HG02798 (cell line): Measurements from ENCODE around the gene ICAM5.
A peak's percentile ranks its signal among the peaks of the same experiment; 100 is the strongest.

Source experiments
- ATAC-seq: cut with Tn5 transposase; IDR thresholded peaks from one replicate; pipeline ENCODE4 v1.9.1; 2021; ENCODE audit warnings: mild to moderate bottlenecking; ENCODE audit not compliant: unreplicated experiment, poor library complexity

The ICAM5 gene

GRCh38 chr19:10338940-10339339, 49.2 kb downstream of the ICAM5 start:
- ATAC-seq, result no peak

GRCh38 chr19:10339380-10339960, 49.7 kb downstream of the ICAM5 start, which contains the start of gene ICAM3:
ICAM3 (minus strand) TSS chr19:10339624; CDS start chr19:10339614, 10 bp downstream.
- ATAC-seq, result peak; percentile 73

GRCh38 chr19:10339977-10340376, 50.2 kb downstream of the ICAM5 start:
- ATAC-seq, result no peak

DNA sequence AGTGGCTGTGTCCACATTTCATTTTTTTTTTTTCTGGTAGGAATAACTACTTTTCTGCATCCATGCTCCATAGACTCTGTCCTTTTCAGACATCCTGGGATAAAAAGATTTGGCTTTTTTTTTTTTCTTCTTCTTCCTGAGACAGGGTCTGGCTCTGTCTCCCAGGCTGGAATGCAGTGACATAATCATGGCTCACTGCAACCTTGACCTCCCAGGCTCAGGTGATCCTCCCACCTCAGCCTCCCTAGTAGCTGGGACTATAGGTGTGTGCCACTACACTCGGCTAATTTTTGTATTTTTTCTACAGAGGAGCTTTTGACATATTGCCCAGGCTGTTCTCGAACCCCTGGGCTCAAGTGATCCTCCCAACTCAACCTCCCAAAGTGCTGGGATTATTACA, 53.7 kb downstream of the ICAM5 start:
- ATAC-seq, result no peak

- ATAC-seq, result no peak
These were observed 55.0 kb downstream of the ICAM5 start for GRCh38 chr19:10344780-10345179.
